HG03460 (cell line): ENCODE measurements around the gene KIF4A.
"Not testable (repeated sequence)": the region's sequence is repeated elsewhere in the genome, so short reads cannot be mapped to it uniquely, and the experiment has no call there.

Experiments used
- ATAC-seq: cut with Tn5 transposase; IDR thresholded peaks from one replicate; pipeline ENCODE4 v1.9.1; 2021; ENCODE audit not compliant: unreplicated experiment

The KIF4A gene

GRCh38 chrX:70289793-70290770, at the start of gene KIF4A, which contains the start of gene PDZD11:
KIF4A (plus strand) TSS chrX:70290104; CDS start chrX:70290459, 355 bp downstream.
PDZD11 (minus strand) TSS chrX:70289927; CDS start chrX:70289341, 586 bp downstream.
- peak; percentile 97 for ATAC-seq

DNA sequence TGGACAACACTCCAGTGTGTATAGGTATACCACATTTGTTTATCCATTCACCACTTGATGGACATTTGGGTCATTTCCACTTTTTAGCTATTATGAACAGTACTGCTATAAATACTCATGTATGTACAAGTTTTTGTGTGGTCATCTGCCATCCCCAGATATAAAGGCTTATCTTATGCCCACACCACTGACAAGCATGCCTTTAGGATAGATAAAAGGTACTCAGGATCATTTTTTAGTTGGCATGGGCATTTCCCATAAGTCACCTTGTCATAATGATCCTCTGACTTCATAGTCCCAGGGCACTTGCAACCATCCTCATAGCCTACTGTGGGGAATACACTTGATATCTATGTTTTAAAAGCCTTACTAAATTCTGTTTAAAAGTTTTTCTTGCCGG, 49.2 kb upstream of the KIF4A start:
- no peak for ATAC-seq

- ATAC-seq: no peak
Observed at GRCh38 chrX:70241501-70241900, 48.4 kb upstream of the KIF4A start.

GRCh38 chrX:70243601-70244000, 46.3 kb upstream of the KIF4A start:
- not testable (repeated sequence) for ATAC-seq

DNA sequence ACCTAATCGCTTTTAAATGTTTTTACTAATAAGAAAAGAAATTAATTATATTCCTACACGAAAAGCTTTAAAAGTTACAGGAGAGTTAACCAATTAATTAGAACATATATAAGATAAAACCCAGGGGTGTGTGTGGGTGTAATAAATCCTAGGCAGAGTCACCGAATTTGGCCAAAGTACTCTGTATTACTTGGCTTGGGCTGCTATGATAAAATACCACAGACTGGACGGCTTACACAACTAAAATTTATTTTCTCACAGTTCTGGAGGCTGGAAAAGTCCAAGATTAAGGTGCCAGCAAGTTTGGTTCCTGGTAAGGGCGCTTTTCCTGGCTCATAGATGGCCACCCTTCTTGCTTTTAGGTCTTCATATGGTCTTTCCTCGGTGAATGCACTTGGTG, 45.0 kb upstream of the KIF4A start:
- no peak for ATAC-seq

DNA sequence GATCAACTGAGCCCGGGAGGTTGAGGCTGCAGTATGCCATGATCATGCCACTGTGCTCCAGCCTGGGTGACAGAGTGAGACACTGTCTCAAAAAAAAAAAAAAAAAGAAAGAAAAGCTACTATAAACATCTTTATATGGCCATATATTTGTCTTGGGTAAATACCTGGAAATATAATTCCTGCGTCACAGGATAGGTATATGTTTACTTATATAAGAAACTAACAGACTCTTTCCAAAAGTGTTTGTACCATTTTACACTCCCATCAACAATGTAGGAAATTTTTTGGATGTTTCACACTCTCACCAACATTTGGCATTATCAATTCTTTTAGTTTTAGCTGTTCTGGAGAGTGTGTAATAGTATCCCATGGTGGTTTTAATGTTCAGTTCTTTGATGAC, 42.7 kb upstream of the KIF4A start:
- no peak for ATAC-seq

DNA sequence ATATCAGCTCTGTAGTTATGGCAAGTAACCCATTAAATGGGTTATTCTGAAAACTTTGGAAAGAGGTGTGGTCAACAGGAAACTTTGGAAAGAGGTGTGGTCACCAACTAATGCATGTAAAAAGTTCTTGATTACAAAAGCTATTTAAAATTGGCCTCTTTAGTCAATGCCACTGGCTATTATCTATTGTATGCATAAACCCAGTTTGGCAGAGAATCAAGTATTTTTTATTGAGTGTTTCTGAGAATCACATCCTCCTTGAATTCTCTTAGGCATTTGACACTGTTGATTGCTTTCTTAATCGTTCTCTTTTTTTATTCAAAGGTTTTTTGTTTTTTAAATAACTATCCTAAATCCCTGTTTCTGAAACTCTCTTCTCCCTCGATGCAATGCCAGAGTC, 37.4 kb upstream of the KIF4A start:
- no peak for ATAC-seq

DNA sequence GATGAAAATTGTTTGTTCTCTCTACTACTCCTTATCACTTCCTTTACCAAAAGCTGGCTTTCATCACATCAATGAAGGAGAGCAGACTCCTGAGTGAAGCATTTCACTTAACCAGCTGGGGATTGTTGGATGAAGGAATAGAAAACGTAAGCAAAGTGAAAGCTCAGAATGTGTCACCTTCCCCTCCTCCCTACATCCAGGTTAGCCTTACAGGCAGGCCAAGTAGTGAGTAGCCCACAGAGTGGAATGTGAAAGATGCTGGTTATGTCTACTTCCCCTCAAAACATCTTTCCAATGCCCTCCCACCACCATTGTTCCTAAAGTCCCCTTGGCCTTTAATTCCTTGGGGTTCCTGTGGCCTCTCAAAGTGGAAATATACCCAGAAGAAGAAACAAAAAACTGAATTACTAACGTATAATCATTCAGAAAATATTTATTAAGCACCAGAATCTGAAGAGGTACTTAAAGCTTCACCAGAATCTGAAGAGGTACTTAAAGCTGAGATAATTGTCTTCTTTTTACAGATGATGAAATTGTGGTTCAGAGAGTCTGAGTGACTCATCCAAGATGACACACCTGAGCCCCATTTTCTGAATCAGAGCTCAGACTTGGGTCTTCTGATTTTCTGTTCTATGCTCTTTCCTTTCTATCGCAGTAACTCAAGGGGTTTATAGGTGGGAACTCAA, 36.4 kb upstream of the KIF4A start:
- no peak for ATAC-seq

GRCh38 chrX:70254063-70254400, 35.9 kb upstream of the KIF4A start:
- ATAC-seq: no peak

GRCh38 chrX:70254909-70255308, 35.0 kb upstream of the KIF4A start:
- ATAC-seq: no peak

DNA sequence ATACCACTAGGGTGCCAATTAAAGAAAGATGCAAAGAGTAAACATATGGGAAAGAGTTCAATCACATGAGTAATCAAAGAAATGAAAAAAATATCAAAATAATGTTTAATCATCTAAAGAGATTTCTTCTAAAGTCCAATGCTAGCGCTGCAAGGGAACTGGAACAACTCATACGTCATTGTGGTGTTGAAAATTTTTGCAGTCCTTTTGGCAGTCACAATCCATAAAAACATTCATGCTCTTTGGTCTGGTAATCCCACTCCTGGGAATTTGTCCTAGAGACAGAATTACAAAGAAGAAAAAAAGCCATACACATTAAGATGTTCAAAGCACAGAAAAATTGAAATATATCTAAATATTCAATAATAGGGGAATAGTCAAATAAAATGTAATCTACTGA, 34.5 kb upstream of the KIF4A start:
- no peak for ATAC-seq

DNA sequence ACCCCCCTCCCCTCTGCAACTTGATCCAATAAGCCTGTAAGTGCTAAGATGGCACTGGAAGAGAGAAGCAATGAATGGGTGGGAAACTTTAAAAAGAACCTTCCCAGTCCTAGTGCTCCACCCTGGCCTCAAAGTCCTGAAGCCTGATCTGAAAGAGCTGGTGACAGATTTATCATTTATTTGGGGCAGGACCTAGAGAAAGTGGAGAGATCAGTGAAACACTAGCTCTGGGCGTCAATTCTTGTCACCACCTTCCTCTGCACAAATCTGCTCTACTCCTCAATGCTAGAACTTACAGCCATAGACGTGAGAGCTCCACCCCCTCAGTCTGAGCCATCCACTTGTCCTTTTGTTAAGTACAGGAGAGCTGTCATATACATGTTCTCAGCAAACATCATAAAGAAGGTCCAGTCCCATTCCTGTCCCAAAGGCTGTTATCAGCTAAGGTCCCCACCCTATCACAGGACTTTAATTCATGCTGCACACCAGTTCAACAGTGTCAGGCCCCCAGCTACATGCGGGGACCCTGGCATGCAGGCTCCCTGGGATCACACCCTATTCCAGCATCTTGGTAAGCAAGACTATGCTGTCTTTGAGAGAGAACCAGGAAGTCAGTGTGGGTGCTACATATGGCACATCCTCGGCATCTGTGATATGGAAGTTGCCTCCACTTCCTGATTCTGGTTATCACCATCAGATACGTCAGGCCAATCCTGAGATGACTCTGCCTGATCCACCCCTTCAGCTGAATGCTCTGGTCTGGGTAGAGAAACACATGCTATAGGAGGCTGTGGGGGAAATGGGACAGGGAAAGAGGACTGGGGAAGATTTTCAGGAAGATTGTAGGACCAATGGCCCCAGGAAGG, 32.2 kb upstream of the KIF4A start:
- ATAC-seq: no peak

DNA sequence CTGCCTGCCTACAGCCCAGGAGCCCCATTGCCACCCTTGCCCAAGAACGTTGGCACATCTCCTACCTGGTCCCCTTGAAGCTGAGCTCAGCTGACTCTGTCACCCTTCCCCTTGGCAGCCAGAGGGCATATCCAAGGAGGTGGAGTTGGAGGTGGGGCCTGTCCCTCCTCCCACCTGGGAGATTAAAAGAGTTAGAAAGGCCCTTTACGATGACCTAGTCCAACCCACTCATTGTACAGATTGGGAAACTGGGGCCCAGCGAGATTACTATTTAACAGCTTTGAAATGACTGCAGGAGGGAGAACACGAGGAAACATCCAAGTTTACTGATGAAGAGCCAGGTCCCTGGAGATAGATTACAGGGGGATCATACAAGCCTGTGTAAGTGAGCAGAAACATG, 29.8 kb upstream of the KIF4A start, which contains the start of gene P2RY4:
Gene P2RY4, minus strand, starts transcription at position 101 of the 400 bp plus-strand sequence. CDS start 580 bp downstream, outside the sequence.
- ATAC-seq: no peak

DNA sequence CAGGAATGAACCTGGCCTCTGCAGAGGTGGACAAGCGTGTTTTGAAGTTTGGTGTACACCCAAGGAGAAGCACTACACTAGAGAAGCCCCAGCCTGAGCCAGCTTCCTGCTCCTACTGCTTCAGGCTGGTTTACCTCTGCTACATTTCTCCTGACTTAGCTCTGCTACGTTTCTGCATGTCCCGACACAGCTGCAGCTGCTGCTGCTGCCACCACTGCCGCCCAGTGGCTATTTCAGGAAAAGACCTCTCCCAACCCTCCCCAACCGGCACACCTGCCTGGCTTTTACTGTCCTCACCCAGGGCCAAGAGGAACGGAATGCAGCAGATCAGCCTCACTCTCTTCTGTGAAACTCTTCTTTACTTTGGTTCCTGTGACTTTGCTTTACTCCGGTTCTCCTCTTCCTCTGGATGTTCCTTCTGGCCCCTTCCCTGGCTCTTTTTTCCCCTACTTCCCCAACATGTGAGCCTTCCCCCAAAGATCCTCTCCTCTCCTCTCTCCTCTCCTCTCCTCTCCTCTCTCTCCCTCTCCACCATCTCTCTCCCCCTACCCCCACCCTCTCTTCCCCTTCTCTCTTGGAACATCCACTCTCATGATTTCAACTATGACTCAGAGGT, 26.8 kb upstream of the KIF4A start:
- no peak for ATAC-seq

DNA sequence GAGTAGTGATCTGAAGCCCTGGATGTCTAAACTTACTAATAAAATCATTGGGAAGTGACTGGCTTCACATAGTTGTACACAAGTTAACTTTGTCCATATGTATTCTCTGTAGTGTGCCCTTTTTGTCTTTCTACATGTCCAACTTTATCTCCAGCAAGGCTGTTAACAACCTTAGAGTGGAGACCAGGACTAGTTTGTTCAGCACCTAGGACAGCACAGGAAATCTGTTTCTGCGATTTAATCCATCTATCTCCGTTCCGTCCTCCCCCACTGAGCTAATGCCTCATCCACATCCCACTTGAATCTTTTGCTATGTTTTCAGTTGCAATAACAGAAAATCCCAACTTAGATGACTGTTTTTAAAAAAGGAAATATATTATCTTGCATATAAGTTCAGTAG, 25.1 kb upstream of the KIF4A start:
- no peak for ATAC-seq

DNA sequence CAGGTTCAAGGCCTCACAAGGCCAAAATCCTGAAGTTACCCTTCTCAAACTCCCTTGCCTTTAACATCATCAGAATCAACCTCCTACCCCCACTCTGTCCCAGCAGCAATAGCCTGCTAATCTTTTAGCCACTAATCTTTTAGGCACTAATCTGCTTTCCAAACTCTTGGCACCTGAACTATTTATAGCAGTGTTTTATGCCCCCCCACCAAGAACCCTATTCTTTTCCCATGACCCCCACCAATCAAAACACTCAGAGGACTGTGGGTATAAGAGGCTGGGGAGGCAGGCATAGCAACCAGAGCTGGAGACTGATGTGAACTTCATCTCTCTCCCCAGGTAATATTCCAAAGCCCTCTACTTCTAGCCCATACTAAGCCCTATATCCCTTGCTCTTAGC, 21.9 kb upstream of the KIF4A start, which contains the start of gene ARR3:
Gene ARR3, plus strand, starts transcription at position 301 of the 400 bp plus-strand sequence. CDS start 1,052 bp downstream, outside the sequence.
- no peak for ATAC-seq

GRCh38 chrX:70274029-70274428, 15.9 kb upstream of the KIF4A start:
- not testable (repeated sequence) for ATAC-seq

- no peak for ATAC-seq
Observed at GRCh38 chrX:70279081-70279480, 10.8 kb upstream of the KIF4A start.

DNA sequence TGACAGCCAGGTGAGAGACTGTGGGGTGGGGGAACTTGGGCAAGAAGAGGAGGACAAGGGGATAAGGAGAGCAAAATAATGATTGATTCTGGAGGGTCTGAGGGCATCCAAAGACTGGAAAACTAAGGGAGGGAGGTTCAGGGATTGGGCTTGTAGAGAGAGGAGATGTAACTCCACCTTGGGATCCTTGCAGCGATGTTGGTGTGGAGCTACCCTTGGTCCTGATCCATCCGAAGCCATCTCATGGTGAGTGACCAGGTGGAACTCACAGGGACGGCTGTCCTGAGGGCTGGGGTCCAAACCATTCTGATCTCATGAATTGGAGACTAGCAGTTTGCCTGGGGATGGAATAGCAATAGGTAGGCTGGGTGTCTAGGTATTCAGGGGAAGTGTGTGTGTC, 9.3 kb upstream of the KIF4A start:
- ATAC-seq: no peak

GRCh38 chrX:70281951-70282350, 8.0 kb upstream of the KIF4A start, which contains the start of gene RAB41:
RAB41 (plus strand) TSS chrX:70282172; CDS start chrX:70282218, 46 bp downstream.
- no peak for ATAC-seq
